ENCODE data around the gene SMARCC1.

Gene SMARCC1

DNA sequence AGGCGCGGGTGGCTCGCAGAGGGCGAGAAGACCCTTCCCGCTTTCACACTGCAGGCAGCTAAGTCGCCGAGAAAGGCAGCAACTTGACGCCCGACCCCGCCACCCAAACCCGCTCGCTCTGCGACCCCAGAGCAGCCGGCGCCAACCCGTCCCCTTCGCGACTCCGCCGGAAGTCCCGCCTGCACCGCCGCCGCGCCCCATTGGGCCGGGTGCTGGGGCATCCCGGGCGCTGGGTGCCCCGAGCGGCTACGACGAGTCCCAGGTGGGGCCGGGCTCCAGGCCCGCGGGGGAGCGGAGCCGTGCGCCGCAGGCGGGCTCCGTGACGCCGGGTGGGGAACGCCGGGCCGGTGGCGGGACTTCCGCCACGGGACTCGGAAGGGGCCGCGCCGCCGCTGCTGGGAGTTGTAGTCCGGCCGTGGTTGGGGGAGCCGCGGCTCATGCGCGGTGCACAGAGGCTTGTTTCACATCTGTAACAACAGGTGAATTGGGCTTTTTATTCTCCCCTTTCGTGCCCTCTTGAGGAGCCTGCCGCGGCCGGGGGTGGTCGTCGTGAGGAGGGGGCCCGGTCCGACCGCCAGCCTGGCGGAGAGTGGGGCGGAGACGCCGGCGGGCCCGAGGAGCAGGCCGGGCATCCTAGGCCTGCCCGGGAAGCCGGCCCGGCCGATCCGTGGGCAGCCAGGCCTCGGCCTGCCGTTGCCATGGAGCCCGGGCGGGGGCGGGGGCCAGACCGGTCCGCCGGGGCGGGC, 21.2 kb upstream of the SMARCC1 start, which contains the start of gene DHX30:
Gene DHX30 (plus strand): TSS at position 405 of the 746 bp plus-strand sequence. CDS start 7,546 bp downstream, outside the sequence.
- H3K4me3 ChIP-seq = peak within 1 kb of the TSS; percentile 80 to 98 (median 84)
- no peaks in the 10 kb centered on the region for H3K27me3 ChIP-seq
- no peaks in the 10 kb centered on the region for H4K20me1 ChIP-seq
- peaks cover 32 to 39% (median 34%) of the 10 kb centered on the region in 10 experiments for H3K4me1 ChIP-seq
- H3K4me2 ChIP-seq = peak within 1 kb of the TSS; percentile 82 to 97 (median 93)
- peak within 1 kb of the TSS; percentile 79 to 97 (median 94) for H3K27ac ChIP-seq
- TF ChIP-seq Cebpa-rat (IDR thresholded peaks at IDR 0.05) = no peak
- peak within 1 kb of the TSS; percentile 88 to 97 (median 94) for H3K9ac ChIP-seq
- H3K9me3 ChIP-seq (replicated peaks in 1 of 11) = no peaks in the 10 kb centered on the region
- H3K36me3 ChIP-seq = peaks cover 24 to 35% (median 30%) of the 10 kb centered on the region in 11 experiments

DNA sequence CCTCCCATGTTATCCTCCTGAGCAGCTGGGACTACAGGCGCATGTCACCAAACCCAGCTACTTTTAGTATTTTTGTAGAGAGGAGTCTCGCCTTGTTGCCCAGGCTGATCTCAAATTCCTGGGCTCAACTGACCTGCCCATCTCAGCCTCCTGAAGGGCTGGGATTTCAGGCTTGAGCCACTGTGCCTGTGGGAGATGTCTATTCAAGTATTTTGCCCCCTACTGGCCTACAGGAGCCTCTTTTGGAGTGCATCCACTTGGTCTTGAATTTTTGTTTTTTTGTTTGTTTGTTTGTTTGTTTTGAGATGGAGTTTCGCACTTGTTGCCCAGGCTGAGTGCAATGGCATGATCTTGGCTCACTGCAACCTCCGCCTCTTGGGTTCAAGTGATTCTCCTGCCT, 18.0 kb upstream of the SMARCC1 start:
- Histone ChIP-seq H3K4me2 (no peak overlapping the region), H3K36me3 (peaks cover 0 to 3% (median 0%) of the 10 kb centered on the region in 11 experiments; a peak in 2 of 22 replicates), H3K9ac (no peak overlapping the region), H3K4me3 (no peak overlapping the region), H4K20me1 (no peaks in the 10 kb centered on the region), H3K4me1 (peaks cover 27 to 37% (median 30%) of the 10 kb centered on the region in 10 experiments), H3K27me3 (no peaks in the 10 kb centered on the region), H3K9me3 (replicated peaks in 1 of 11) (no peaks in the 10 kb centered on the region), H3K27ac (no peak overlapping the region)
- no peak for TF ChIP-seq Cebpa-rat (IDR thresholded peaks at IDR 0.05)

DNA sequence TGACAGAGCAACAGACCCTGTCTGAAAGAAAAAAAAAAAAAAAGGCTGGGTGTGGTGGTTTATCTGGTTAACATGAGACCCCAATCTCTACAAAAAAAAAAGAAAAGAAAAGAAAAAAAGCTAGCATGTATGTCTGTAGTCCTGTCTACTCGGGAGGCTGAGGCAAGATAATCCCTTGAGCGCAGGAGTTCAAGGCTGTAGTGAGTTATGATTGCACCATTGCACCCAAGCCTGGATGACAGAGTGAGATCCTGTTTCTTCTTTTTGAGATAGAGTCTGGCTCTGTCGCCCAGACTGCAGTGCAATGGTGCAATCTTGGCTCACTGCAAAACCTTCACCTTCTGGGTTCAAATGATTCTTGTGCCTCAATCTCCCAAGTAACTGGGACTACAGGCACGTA, 12.9 kb upstream of the SMARCC1 start:
- Histone ChIP-seq H3K9me3 (replicated peaks in 1 of 11) (peaks cover 15 to 22% (median 19%) of the 10 kb centered on the region in 11 experiments), H3K36me3 (peaks cover 0 to 9% (median 0%) of the 10 kb centered on the region in 11 experiments; a peak in 2 of 22 replicates), H3K27me3 (no peaks in the 10 kb centered on the region), H4K20me1 (no peaks in the 10 kb centered on the region), H3K9ac (no peak overlapping the region), H3K4me3 (no peak overlapping the region), H3K4me1 (peaks cover 8 to 27% (median 23%) of the 10 kb centered on the region in 10 experiments; a peak in 19 of 20 replicates), H3K27ac (peak overlapping the region in 1 of 11 experiments; percentile 29; a peak in 1 of 22 replicates), H3K4me2 (no peak overlapping the region)
- TF ChIP-seq Cebpa-rat (IDR thresholded peaks at IDR 0.05) = 0 out of 22 replicates have a peak, but pooled peaks of 1 of the 11 experiments have one; percentile 11

DNA sequence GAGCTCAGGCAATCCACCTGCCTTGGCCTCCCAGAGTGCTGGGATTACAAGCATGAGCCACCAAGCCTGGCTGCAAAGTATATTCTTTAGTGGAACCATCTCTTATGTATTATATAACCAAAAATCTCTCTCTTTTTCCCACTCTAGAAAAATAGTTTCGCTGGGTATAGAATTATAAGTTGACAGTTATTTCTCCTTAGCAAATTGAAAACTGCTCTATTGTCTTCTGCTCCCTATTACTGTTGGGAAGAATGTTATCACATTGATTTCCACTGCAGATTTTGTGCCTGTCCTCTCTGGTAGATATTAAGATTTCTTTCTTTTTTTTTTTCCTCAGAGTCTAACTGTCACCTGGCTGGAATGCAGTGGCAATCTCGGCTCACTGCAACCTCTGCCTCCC, 11.0 kb upstream of the SMARCC1 start:
- H3K27ac ChIP-seq = no peak overlapping the region
- TF ChIP-seq Cebpa-rat (IDR thresholded peaks at IDR 0.05) = no peak
- peaks cover 0 to 9% (median 0%) of the 10 kb centered on the region in 11 experiments; a peak in 2 of 22 replicates for H3K36me3 ChIP-seq
- H3K9me3 ChIP-seq (replicated peaks in 1 of 11) = peaks cover 15 to 22% (median 19%) of the 10 kb centered on the region in 11 experiments
- peaks cover 17 to 39% (median 33%) of the 10 kb centered on the region in 10 experiments; a peak in 19 of 20 replicates for H3K4me1 ChIP-seq
- no peak overlapping the region for H3K4me2 ChIP-seq
- 0 out of 20 replicates have a peak overlapping the region, but pooled peaks of 1 of the 10 experiments have one; percentile 2 for H3K4me3 ChIP-seq
- H3K27me3 ChIP-seq = no peaks in the 10 kb centered on the region
- H3K9ac ChIP-seq = no peak overlapping the region
- no peaks in the 10 kb centered on the region for H4K20me1 ChIP-seq

DNA sequence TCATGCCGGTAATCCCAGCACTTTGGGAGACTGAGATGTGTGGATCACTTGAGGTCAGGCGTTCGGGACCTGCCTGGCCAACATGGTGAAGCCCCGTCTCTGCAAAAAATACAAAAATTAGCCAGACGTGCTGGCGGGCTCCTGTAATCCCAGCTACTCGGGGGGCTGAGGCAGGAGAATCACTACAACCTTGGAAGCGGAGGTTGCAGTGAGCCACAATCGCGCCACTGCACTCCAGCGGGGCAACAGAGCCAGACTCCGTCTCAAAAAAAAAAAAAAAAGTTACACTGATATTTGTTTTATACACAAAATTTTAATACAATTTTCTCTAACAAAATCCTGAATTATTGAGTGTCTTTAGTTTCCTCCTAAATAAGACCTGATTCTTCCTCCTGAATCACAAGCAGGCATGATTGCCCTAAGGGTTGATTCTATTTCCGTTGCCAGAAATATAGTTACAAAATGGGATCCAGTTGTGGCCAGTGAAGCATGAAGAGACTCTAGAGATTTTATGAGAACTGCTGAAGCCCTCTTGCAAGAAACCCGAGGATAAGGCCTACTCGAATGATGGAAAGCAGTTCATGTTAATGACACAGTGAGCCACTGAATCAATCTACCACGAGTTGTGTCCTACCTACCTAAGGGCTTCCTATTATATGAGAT, 9.6 kb upstream of the SMARCC1 start:
- TF ChIP-seq Cebpa-rat (IDR thresholded peaks at IDR 0.05) = no peak
- Histone ChIP-seq H4K20me1 (no peaks in the 10 kb centered on the region), H3K9me3 (replicated peaks in 1 of 11) (peaks cover 15 to 22% (median 19%) of the 10 kb centered on the region in 11 experiments), H3K4me3 (no peak overlapping the region), H3K9ac (peak overlapping the region in 9 of 11 experiments; percentile 18 to 62 (median 49); a peak in 11 of 22 replicates), H3K27me3 (no peaks in the 10 kb centered on the region), H3K4me1 (peaks cover 17 to 45% (median 34%) of the 10 kb centered on the region in 10 experiments; a peak in 19 of 20 replicates), H3K4me2 (peak overlapping the region in 10 of 11 experiments; percentile 14 to 69 (median 60); a peak in 21 of 22 replicates), H3K27ac (peak overlapping the region in 9 of 11 experiments; percentile 73 to 98 (median 91); a peak in 19 of 22 replicates), H3K36me3 (peaks cover 0 to 9% (median 0%) of the 10 kb centered on the region in 11 experiments; a peak in 2 of 22 replicates)

DNA sequence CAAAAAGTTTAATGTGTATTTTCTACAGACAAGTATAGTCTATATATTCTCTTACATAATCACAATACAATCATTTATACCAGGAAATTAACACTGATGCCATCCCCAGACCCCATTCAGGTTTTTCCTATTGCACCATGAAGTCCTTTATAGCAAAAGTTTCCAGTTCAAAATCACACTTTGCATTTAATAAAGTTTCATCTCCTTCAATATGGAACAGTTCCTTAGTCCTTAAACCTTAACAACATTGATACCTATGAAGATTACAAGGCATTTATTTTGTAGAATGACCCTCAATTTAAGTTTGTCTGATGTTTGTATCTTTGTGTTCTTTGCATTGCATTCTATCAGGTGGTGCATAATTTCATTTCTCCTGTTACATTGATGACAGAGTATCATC, 2.0 kb upstream of the SMARCC1 start:
- peak overlapping the region in 3 of 11 experiments; percentile 98 to 99 (median 99); a peak in 4 of 22 replicates for H3K27ac ChIP-seq
- H3K9ac ChIP-seq = no peak overlapping the region
- no peak for TF ChIP-seq Cebpa-rat (IDR thresholded peaks at IDR 0.05)
- H3K4me1 ChIP-seq = peaks cover 35 to 44% (median 40%) of the 10 kb centered on the region in 10 experiments
- H3K9me3 ChIP-seq (replicated peaks in 1 of 11) = no peaks in the 10 kb centered on the region
- no peak overlapping the region for H3K4me3 ChIP-seq
- peaks cover 10 to 23% (median 17%) of the 10 kb centered on the region in 11 experiments; a peak in 21 of 22 replicates for H4K20me1 ChIP-seq
- peaks cover 0 to 11% (median 4%) of the 10 kb centered on the region in 11 experiments; a peak in 11 of 22 replicates for H3K36me3 ChIP-seq
- no peaks in the 10 kb centered on the region for H3K27me3 ChIP-seq
- H3K4me2 ChIP-seq = peak overlapping the region; percentile 89 to 99 (median 94); a peak in 16 of 22 replicates

DNA sequence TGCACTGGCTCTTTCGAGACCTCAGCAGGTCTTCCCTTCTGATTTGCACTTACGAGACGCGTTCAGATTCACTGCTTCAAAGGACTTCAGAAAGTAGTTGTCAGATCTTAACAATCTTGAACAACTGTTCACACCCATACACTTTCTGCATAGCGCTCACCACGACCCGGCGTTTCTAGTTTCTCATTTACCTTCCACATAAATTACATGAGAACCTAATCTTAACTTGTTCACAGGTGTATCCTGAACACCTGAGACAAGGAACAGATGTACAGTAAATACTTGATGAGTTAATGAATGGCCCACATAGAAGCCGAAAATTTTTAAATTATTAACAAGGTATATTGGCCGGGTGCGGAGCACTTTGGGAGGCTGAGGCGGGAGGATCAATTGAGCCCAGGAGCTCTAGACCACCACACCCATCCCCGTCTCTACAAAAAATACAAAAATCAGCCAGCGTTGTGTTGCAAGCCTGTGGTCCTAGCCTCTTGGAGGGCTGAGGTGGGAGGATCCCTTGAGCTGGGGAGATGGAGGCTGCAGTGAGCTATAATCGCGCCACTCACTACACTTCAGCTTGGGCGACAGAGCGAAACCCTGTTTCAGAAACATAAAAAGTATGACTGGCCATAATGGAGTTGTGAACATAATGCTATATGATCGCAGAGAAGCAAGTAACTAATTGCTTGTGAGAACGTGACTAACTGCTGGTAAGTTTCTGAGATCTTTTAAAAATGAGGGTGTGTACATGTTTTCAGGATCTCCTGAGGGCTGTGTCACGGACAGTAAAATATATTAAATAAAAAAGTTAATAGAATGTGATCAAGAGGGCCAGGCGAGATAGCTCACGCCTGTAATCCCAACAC, 984 bp upstream of the SMARCC1 start:
- Histone ChIP-seq H3K9me3 (replicated peaks in 1 of 11) (no peaks in the 10 kb centered on the region), H3K4me1 (peaks cover 36 to 45% (median 42%) of the 10 kb centered on the region in 10 experiments), H3K4me3 (peak overlapping the region; percentile 81 to 98 (median 93)), H3K9ac (peak overlapping the region; percentile 97 to 100 (median 99)), H3K4me2 (peak overlapping the region; percentile 89 to 99 (median 94)), H4K20me1 (peaks cover 20 to 33% (median 25%) of the 10 kb centered on the region in 11 experiments; a peak in 21 of 22 replicates), H3K36me3 (peaks cover 0 to 21% (median 13%) of the 10 kb centered on the region in 11 experiments; a peak in 13 of 22 replicates), H3K27ac (peak overlapping the region; percentile 94 to 100 (median 99)), H3K27me3 (no peaks in the 10 kb centered on the region)
- TF ChIP-seq Cebpa-rat (IDR thresholded peaks at IDR 0.05) = peak in 3 of 11 experiments; percentile 25 to 35 (median 30); a peak in 2 of 22 replicates
